Activated CD8-positive, alpha-beta memory T cell treated with anti-CD3 and anti-CD28 coated beads for 24 hours (primary cell): ENCODE data around the gene FAM131C.

Experiments used
- DNase-seq: peaks from one replicate; pipeline ENCODE4 v3.0.0-alpha.2; 2020

The FAM131C gene

DNA sequence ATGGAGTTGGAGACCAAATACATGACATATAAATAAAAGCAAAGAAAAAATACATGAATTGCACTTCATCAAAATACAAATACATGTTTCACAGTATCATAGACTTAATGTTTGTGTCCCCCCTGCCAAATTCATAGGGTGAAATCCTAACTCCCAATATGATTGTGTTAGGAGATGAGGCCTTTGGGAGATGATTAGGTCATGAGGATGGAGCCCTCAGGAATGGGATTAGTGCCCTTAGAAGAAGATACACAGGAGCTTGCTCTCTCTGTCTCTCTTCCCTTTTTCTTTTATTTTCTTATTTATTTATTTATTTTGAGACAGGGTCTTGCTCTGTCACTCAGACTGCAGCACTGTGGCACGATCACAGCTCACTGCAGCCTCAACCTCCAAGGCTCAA lies 26.0 kb upstream of the FAM131C start:
- no peak for DNase-seq

DNA sequence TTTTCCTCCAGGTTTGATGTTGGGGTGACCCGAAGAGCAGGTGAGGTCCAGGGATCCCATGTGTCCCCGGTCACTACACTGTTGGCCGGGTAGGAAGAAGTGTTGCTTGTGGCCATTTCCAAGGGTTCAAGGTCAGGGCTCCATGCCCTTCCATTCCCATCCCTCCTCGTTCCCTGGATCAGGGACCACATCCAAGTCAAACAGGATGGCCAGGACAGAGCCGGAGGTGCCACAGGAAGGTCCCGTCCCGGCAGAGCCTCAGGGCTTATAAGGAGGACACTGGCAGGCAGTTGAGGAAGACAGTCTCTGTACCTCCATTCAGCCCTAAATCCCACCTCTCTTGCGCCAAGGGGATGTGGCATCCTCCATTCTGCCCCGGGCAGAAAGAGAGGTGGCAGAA lies 22.0 kb upstream of the FAM131C start:
- no peak for DNase-seq

DNA sequence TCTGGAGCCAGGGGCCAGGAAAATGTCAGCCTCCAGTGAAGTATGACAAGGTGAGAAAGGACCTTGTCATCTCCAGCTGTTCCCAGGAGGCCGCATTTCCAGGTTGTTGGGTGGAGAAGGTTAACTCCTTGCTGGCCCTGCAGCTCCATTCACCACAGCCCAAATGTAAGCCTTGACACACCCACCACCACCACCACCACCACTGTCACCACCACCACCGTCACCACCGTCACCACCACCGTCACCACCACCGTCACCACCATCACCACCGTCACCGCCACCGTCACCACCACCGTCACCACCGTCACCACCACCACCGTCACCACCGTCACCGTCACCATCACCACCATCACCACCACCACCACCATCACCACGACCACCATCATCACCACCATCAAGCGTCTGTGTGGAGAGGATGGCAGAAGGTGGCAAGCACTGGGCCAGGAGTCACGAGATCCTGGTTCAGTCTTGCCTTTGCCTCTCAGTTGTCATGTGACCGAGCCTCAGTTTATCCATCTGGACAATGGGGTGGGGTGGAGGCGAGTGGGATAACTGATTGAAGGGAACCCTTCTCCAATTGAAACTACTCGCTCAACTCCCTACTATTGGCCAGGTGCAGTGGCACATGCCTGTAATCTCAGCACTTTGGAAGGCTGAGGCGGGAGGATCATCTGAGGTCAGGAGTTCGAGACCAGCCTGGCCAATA lies 21.2 kb upstream of the FAM131C start:
- DNase-seq: no peak

DNA sequence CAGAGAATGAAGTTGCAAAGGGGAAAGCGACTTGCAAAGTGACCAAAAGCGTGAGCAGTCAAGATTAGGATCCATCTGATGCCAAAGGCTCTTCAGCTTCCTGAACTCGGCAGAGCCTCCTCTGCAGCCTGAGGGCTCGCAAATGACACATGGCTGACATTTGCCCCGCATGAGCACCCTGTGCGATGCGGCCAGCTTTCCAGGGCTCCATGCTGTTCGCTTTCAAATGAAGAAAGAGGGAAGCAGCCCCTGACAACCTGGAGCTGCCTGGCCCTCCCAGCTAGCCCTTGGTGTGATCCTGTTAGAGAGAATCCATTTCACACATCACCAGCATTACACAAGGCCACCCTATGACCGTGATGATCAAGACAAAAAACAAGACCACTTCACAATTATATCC lies 20.2 kb upstream of the FAM131C start:
- DNase-seq: no peak

DNA sequence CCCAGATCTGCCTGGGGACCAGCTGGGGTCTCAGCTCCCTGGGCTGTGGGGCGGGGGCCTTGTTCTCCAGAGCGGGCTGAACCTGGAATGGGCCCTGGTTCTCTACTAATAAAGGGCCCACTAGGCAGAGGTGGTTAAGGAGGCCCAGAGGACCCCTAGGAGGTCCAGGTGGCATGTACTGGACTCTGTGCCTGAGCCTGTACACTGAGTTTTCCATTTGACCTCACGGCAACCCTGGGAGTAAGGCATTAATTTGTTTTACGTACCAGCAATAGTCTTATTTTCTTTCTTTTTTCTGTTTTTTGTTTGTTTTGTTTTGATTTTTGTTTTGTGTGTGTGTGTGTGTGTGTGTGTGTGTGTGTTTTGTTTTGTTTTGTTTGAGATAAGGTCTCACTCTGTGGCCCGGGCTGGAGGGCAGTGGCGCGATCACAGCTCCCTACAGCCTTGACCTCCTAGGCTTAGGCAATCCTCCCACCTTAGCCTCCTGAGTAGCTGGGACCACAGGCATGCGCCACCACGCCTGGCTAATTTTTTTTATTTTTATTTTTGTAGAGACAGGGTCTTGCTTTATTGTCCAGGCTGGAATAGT lies 19.6 kb upstream of the FAM131C start:
- no peak for DNase-seq

DNA sequence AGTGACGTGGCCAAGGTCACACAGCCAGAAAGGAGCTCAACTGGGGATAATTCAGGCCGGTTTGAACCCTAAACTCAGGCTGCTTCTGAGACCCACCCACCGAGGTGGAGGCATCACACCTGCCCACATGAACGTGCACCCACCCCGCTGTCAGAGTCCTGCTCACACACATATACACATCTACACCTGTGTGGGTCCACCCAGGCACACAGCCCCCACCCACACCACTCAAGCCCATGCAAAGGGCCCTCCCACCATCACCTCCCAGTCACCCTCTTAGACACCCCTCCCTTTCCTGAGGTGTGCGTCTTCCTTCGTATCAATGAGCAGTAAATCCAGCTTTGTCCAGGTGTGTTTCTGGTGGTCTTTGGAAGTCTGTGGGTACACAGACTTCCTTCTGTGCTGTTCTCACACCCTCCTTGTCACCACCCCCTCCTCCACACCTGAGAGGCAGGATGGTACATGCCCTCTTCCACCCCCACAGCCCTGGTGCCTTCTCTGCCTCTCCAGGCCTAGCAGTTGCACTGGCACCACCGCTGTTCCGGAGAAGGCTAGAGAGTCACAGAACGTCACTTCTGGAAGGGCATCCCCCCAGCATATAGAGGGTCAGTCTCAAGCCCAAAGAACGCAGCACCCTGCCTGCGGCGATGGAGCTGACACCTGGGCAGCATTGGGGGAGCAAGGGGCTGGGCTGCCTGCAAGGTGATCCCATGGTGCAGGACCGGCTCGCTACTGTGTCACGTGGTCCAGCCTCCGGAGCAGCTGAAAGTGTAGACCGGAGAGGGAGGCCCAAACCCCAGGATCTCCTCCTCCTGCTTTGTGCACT lies 18.9 kb upstream of the FAM131C start:
- no peak for DNase-seq

DNA sequence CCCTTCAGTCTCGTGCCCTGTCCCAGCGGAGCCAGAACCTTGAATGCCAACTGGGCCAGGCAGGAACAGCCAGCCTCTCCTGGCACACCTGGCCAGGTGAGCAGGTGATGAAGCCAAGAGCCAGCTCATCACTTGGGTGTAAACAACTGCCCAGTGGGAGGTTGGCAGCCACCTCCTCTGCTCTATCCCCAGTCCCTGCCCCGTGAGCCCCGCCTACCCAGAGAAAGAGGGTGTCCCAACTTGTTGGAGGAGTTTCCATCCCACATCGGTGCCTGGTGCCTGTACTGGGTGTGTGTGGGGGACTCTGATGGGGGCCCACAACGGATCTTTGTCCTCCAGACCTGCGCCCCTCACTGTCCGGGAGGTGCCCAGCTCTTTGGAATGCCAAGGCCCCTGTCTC lies 17.8 kb upstream of the FAM131C start:
- DNase-seq: no peak

DNA sequence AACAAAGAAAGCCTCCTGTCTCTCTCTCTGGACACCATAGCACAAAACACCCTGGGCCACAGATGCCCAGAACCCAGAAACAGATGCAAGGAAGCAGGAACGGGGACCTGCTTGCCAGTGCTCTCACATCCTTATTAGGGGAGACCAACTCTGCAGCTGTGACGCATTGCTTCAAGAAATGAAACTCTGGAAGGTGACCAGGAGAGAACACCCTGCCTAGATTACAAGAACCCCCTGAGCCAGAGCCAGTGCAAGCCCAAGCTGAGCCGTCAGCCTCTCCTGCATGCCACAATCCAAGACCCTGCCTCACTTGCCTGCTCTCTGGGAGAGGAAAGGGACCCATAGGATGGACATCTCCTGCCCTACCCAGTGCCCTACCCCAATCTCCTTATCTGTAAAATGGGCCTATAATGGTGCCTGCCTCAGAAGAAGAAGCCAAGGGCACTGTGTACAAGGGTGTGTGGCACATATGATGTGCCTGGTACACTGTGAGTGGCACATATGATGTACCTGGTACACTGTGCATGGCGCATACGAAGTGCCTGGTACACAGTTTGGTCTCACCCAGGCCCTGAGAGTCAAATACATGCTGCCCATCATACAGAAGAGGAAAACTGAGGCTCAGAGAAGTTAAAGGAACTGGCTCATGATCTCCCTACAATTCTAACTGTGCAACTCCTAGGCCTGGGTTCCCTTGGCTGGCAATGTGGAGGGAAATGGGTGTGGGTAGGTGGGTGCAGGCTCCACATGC lies 16.8 kb upstream of the FAM131C start:
- no peak for DNase-seq

DNA sequence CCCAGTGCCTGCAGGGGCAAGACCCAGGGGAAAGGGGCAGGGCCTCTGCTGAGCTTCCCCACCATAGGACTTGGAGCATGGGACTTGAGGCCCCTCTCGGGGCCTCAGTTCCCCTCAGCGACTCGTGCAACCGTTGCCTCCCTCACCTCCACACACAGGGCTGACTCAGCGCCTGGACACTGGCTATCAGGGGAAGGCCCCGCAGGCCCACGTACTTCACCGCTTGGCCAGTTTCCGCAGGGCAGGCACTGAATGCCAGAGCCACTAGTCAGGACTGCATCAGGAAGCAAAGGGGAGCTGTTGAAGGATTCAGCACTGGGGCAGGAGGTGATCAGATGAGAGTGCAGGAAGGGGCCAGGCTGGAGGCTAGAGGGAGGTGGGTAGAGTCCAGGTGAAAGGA lies 15.5 kb upstream of the FAM131C start:
- no peak for DNase-seq

DNA sequence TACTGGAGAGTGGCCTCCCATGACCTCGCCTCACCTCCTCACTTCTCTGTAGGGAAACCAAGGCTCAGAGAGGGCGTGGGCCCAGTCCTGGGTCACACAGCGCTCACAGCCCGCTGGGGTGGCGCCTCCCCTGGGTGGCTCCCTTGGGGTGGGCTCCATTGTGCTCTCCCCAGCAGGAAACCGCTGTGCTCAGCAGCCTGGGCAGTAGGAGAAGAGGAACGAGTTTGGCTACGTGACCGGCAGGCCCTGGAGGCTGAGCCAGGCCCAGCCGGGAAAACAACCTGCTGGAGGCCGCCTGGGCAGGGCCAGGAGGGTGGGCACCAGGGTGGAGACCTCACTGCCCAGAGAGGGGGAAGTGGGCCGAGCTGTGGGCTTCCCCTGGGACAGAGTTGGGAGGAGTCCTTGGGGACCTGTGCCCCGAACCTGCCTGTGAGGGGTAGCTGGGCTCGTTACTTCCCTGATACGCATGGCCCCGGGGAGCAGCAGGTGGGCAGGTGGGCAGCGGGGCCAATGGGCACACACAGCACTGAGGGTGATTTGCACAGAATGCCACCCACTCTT lies 15.0 kb upstream of the FAM131C start:
- DNase-seq: no peak

DNA sequence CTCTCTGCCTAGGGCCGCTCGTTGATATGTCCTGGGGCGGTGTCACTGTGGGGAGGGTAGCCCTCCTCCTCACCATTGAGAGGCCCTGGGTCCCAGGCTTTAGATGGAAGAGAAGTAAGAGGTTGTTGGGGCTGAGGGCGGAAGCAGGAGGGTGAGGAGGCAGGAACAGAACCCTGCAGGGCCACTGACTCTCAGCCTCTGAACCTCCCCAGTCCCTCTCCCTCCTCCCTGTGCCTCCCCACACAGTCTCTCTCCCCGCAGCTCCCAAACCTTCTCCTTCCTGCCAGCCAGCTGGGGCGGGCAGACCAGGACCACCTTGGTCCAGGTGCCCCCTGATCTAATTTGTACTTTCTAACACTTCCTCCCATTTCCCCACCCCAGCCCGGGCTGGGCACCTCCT lies 14.3 kb upstream of the FAM131C start:
- DNase-seq: no peak

DNA sequence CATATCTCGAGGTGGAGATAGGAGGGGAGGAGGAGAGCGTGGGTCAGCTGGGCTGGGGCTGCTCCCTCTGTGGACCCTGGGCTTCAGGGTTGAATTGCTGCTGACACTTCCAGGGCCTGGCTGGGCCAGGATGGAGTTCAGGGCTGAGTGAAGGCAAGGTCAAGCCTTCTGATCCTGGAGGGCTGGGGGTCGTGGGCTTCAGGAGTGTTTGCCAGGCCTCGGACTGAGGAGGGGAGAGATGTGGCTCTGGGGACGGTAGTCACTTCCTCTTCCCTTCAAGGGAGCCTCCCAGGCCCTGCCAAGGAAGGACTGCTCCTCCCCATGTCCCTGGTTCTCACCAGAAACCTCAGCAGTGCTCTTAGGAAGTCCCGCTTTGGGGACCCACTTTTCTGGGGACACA lies 12.1 kb upstream of the FAM131C start:
- no peak for DNase-seq

DNA sequence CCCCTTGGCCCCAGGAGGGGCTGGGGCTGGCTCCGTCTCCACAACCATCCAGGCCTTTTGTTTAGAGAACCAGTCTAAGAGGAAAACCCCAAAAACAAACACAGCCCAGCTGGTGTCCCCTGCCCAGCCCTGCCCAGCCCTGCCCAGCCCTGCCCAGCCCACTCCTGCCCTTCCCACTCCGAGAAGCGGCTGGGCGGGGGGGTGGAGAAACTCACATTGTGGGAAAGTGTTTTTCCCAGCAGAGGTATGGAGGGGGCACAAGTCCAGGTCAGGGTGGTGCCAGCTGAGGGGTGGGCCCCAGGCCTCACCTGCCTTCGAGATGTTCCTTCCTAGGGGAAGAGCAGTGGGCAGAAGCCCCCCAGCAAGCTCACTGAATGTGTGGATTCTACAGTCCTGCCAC lies 10.0 kb upstream of the FAM131C start:
- DNase-seq: no peak

DNA sequence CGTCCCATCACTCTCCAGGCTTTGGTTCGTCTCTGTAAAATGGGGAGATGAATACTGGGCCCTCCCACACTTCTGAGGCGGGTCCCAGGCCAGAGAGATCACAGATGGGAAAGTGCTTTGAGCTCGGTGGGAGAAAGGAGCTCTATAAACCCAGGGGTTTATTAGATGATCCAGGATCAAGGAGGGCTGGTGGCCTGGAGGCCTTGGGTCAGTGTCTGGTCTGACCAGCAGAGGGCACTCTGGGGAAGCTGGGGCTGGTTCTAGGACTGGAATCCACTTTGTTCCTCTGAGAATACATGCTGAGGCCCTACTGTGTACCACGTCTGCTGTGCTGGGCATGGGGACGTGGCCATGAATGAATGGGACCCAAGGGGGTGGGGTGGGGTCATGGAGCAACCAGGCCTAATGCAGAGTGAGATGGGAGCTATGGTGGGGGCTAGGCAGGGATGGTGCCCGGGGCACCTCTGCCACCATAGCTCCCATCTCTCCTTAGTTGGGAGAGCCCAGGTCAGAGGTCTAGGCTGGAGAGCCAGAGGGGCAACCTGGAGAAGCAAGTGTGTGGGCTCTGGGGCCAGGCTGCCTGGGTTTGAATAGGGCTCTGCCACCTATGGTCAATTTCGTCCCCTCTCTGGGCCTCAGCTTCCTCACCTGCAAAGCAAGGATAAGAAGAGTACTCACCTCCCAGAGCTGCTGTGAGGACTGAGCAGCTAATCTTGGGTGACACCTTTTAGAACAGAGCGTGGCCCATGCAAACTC lies 9.0 kb upstream of the FAM131C start:
- DNase-seq: peak; percentile 85

DNA sequence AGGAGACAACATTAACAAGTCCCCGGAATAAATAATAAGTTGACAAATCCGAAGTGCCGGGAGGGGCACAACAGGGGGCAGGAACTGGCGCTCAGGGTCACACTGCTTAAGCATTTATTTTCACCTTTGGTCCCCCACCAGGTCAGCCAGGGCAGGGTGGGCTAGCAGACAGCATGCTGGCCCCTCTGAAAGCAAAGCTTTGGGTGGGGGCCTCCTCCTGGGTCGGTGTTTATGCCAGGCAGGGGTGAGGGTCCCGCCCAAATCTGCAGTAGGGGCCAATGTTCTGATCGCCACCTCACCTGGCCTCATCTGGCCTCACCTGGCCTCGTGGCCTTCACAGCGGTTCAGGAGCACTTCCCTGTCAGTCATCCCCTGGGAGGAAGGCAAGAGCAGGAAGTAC lies 8.2 kb upstream of the FAM131C start:
- no peak for DNase-seq

DNA sequence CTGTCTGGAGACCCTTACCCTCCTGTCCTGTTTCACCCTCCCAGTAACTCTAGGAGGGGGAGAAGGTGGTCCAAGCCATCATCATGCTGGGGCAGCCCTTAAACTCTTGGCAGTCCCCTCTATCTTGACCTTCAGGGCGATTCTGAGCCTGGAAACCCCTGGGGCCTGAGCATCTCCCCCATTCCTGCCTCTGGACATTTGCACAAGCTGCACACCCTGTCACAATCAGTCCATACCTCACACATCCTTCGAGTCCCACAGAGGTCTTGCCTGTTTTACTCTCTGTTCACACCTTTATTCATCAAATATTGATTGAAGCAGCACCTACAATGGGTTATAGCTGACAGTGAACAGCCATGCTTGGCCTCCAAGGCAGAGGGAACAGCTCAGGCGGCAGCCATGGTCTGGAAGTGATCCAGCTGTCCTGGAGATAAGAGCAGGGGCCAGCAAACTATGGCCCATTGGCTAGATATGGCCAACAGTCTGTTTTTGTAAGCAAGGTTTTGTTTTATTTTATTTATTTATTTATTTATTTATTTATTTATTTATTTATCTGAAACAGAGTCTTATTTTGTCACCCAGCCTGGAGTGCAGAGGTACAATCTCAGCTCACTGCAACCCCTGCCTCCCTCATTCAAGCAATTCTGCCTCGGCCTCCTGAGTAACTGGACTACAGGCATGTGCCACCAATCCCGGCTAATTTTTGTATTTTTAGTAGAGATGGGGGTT lies 7.1 kb upstream of the FAM131C start:
- DNase-seq: no peak

DNA sequence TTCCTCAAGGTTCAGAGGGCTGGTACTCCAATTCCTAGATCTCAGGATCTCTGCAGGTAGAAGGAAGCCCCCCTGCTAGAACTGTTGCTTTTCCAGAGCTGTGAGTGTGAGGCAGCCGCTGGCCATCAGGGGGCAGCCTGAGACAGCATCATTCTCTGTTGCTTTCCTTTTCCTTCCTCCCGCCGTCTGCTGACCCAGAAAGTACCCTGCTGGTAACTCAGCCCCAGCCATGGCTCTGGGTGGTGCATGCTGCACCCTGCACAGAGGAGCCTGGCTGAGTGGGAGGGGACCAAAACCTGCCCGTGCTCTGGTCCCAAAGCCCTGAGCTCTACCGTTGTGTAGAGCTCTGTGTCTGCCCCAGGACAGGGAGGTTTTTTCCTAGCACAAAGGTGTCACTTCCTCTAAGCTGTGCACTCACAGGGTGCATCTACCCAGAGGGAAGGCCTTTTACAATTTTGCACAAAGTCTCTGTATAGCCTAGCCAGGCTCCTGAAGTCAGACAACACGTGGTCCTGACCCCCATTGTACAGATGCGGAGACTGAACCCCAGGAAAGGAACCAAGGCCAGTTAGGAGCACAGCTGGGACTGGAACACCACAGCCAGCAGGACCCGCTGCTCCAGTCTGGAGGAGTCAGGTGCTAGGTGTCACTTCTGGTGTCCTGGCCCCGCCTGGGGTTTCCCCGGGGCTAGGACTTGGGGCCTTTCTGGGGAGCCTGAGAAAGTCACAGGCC lies 5.6 kb upstream of the FAM131C start:
- DNase-seq: peak; percentile 89

DNA sequence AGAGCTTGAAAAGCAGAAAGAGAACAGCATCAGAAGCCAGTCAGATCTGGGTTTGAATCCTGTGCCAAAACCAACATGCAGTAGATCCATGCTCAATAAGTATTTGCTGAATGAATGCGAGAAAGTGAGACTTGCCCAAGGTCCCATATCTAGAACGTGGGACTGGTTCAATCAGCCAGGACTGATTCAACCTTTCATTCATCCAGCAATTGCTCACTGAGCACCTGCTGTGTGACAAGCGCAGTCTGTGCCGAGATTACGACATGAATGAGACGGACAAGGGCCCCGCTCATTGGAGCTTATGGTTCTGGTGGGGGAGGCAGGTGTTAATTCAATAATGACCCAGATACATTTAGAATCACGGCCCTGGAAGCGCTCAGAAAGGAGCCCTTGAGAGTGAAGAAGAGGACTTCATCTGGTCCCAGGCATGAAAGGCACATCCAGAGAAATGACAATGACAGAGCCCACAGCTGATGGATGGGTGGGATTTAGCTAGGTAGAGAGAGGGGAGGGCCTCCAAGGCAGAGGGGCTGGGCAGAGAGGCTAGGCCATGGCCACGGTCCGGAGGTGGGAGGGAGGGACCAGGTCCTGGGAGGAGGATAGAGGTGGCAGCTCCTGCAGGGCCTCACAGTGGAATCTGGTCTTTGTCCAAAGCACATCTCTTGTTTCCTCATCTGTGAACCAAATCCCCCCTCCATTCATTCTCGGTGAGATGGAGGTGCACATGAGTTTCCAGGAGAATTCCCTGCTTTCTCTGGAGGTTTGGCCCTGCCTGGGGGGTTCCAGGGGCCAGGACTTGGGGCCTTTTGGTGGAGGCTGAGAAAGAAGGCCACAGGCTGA lies 4.2 kb upstream of the FAM131C start:
- no peak for DNase-seq

DNA sequence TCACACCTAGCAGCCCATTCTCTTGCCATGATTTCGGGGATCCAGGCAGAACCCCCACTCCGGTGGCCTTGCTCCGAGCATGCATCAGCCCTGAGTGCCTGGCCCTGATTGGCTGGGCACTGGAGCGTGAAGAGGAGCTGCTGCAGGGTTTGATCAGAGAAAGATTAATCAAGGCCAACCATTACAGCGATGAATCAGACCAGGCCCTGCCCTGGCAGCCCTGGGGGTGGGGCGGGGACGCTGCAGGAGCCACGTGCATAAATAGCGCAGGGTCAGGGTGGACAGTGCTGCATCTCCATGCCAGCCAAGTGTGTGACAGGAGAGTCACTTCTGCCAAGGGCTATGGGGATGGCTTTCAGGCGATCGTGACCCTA lies 3.4 kb upstream of the FAM131C start:
- DNase-seq: no peak
